Ascending aorta (tissue), 2 donors: ENCODE measurements around the gene PSMB3. TPM values are rescaled to one million over a fixed set of nuclear protein-coding genes. Genes with fewer than 3 reads are reported as not detected.

Experiments used
- DNase-seq, 2 donors: peaks; one replicate each; pipeline ENCODE4 v3.0.0-alpha.2; 2019; ENCODE audit warnings: low spot score in 2 of 2
- H3K27ac ChIP-seq, 2 donors: fragments of 200-600 bp; sonication (generic); one replicate each; pipeline ENCODE4 v1.5.1; 2016 to 2017; ENCODE audit warnings: mild to moderate bottlenecking in 1 of 2
- H3K27me3 ChIP-seq: fragments of 200-600 bp; sonication (generic); one replicate; pipeline ENCODE4 v1.5.1; 2017
- H3K36me3 ChIP-seq, 2 donors: fragments of 200-600 bp; sonication (generic); one replicate each; pipeline ENCODE4 v1.5.1; 2016
- H3K4me1 ChIP-seq, 2 donors: fragments of 200-600 bp; sonication (generic); one replicate each; pipeline ENCODE4 v1.5.1; 2016 to 2017; ENCODE audit warnings: mild to moderate bottlenecking in 1 of 2
- H3K4me3 ChIP-seq, 2 donors: fragments of 200-600 bp; sonication (generic); one replicate each; pipeline ENCODE4 v1.5.1; 2016 to 2017; ENCODE audit warnings: mild to moderate bottlenecking in 1 of 2
- H3K9me3 ChIP-seq, 2 donors: fragments of 200-600 bp; sonication (generic); one replicate each; pipeline ENCODE4 v1.5.1; 2016
- intact Hi-C: fragments of 100-400 bp; cut with DNase I; formaldehyde crosslinking; loops from one replicate; pipeline ENCODE4 v1.15.1; 2023
- total RNA-seq: library from RNA; depleted of rRNA; stranded (reverse); fragments of >200 nt; gene quantifications from one replicate; pipeline ENCODE4 v1.1.0, GENCODE V29; 2016
- TF ChIP-seq, protein P1 (sequence below), 3 experiments: fragments of 200-600 bp in 2 of 3; fragments of 450-650 bp in 1 of 3; sonication (generic) in 2 of 3; IDR thresholded peaks; one replicate each; pipeline ENCODE4 v1.5.1; 2016 to 2019; ENCODE audit warnings: antibody characterized with exemption in 3 of 3, mild to moderate bottlenecking in 1 of 3, moderate library complexity in 1 of 3

Gene PSMB3
- total RNA-seq, 1 donor from 2014 or later = 189 TPM

- Histone ChIP-seq H3K36me3 (peaks cover under 1 to 24% of the 10 kb centered on the region in 2 donors), H3K9me3 (no peaks in the 10 kb centered on the region), H3K27ac (peak overlapping the region; percentile 86 to 89), H3K4me1 (peaks cover 5 to 24% of the 10 kb centered on the region in 2 donors), H3K27me3 (no peaks in the 10 kb centered on the region), H3K4me3 (peak overlapping the region in 1 of 2 donors; percentile 93)
- DNase-seq = no peak
- TF ChIP-seq, protein P1, sequence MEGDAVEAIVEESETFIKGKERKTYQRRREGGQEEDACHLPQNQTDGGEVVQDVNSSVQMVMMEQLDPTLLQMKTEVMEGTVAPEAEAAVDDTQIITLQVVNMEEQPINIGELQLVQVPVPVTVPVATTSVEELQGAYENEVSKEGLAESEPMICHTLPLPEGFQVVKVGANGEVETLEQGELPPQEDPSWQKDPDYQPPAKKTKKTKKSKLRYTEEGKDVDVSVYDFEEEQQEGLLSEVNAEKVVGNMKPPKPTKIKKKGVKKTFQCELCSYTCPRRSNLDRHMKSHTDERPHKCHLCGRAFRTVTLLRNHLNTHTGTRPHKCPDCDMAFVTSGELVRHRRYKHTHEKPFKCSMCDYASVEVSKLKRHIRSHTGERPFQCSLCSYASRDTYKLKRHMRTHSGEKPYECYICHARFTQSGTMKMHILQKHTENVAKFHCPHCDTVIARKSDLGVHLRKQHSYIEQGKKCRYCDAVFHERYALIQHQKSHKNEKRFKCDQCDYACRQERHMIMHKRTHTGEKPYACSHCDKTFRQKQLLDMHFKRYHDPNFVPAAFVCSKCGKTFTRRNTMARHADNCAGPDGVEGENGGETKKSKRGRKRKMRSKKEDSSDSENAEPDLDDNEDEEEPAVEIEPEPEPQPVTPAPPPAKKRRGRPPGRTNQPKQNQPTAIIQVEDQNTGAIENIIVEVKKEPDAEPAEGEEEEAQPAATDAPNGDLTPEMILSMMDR (IDR thresholded peaks at IDR 0.05) = no peak
- intact Hi-C loops = loop anchor here (5.0 kb wide), 1 partner anchor 54 kb away; no protein-coding TSS in a partner anchor
Measured at GRCh38 chr17:38731526-38732294, 20.8 kb upstream of the PSMB3 start.

GRCh38 chr17:38732376-38733281 lies 19.9 kb upstream of the PSMB3 start:
- peaks cover 5 to 24% of the 10 kb centered on the region in 2 donors for H3K4me1 ChIP-seq
- H3K36me3 ChIP-seq = peaks cover 6 to 33% of the 10 kb centered on the region in 2 donors
- peak overlapping the region; percentile 86 to 89 for H3K27ac ChIP-seq
- DNase-seq = no peak
- H3K9me3 ChIP-seq = no peaks in the 10 kb centered on the region
- H3K4me3 ChIP-seq = no peak overlapping the region
- TF ChIP-seq, protein P1 (IDR thresholded peaks at IDR 0.05) = no peak
- intact Hi-C loops = loop anchor here (5.0 kb wide), 1 partner anchor 55 kb away; no protein-coding TSS in a partner anchor
- H3K27me3 ChIP-seq = no peaks in the 10 kb centered on the region

GRCh38 chr17:38733282-38733981 lies 19.1 kb upstream of the PSMB3 start:
- Histone ChIP-seq H3K27ac (peak overlapping the region in 1 of 2 donors; percentile 19), H3K9me3 (no peaks in the 10 kb centered on the region), H3K27me3 (no peaks in the 10 kb centered on the region), H3K36me3 (peaks cover 10 to 41% of the 10 kb centered on the region in 2 donors), H3K4me1 (peaks cover 5 to 24% of the 10 kb centered on the region in 2 donors), H3K4me3 (no peak overlapping the region)
- DNase-seq = no peak
- intact Hi-C loops = loop anchor here (5.0 kb wide), 1 partner anchor 56 kb away; no protein-coding TSS in a partner anchor
- TF ChIP-seq, protein P1 (IDR thresholded peaks at IDR 0.05) = no peak

DNA sequence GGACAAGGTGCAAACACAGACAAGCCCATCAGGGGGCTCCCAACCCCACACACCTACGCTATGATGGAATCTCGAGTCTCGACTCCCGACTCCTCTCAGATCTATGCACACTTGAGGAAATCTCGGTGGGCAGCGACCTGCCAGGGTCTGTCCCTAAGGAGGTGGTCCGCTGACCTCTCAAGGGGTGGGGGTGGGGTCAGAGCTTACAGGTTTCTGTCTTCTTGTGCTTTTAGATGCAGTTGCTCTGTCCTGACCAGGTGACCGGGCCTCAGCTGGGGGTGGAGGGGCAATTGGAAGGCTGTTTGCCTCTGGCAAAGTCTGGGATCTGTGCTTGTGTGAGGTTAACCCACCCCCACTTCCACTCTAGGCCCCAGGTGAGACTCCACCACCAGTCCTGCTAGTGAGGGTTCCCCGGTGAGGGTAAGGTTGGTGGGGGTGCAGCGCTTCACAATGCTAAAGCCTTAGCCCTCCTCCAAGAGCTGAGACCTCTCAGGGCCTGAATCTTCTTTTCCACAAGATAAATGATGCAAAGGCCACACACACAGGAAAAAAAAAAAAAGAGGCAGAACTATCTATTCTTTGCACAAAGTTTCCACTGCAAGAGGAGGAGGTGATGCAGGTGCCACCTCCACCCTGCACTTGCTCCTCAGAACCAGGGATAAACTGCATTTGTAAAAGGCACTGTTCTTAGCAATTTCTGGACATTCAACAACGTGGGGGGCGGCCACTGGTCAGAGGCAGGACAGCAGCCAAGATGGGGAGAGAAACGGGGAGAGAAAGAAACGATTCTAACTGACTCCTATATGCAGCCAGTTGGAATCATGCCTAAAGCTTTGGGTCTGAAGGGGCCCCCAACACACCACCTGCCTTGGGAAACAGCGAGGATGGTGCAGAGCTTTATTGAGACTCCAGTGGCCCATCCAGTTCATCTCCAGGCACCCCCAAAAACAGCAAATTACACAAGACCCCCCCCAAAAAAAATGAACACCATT lies 18.3 kb upstream of the PSMB3 start:
- TF ChIP-seq, protein P1 (IDR thresholded peaks at IDR 0.05) = peak in 1 of 3 experiments; percentile 7
- Histone ChIP-seq H3K4me1 (peaks cover 5 to 21% of the 10 kb centered on the region in 2 donors), H3K4me3 (no peak overlapping the region), H3K9me3 (no peaks in the 10 kb centered on the region), H3K27ac (peak overlapping the region; percentile 19 to 36), H3K36me3 (peaks cover 19 to 49% of the 10 kb centered on the region in 2 donors), H3K27me3 (no peaks in the 10 kb centered on the region)
- intact Hi-C loops = loop anchor here (5.0 kb wide), 1 partner anchor 57 kb away; no protein-coding TSS in a partner anchor
- DNase-seq = no peak
